ENCODE data around the gene SPG11. TPM values are rescaled to one million over a fixed set of nuclear protein-coding genes. Genes with fewer than 3 reads are reported as not detected.
A peak's percentile ranks its signal among the peaks of the same experiment; 100 is the strongest.
"Not testable (repeated sequence)": the region's sequence is repeated elsewhere in the genome, so short reads cannot be mapped to it uniquely, and the experiment has no call there.

Gene SPG11
- total and polyA plus RNA-seq, 8 donors, result 12.1 to 240 (median 104) TPM

GRCh38 chr15:44694416-44694815 is 31.0 kb upstream of the SPG11 start:
- H3K27ac ChIP-seq, result no peak overlapping the region
- H3K27me3 ChIP-seq, result no peaks in the 10 kb centered on the region
- TF ChIP-seq CTCF (IDR thresholded peaks at IDR 0.05) (no peak), EP300 (IDR thresholded peaks at IDR 0.05) (no peak), POLR2A (IDR thresholded peaks at IDR 0.05) (no peak), POLR2AphosphoS5 (IDR thresholded peaks at IDR 0.05) (no peak)
- peaks cover 0 to 3% (median 0%) of the 10 kb centered on the region in 4 donors for H3K9me3 ChIP-seq
- H3K4me3 ChIP-seq, result no peak overlapping the region
- 75 to 89% (median 79%) methylated on average over 4 of the region's 4 CpGs for WGBS, 5 donors
- H3K4me1 ChIP-seq, result no peaks in the 10 kb centered on the region
- no peak for DNase-seq
- intact Hi-C loops (cut with DNase I; ENCODE audit: low total_unique reads), result no loop called here
- H3K36me3 ChIP-seq, result no peaks in the 10 kb centered on the region

GRCh38 chr15:44692659-44693058 is 29.2 kb upstream of the SPG11 start:
- intact Hi-C loops (cut with DNase I; ENCODE audit: low total_unique reads), result no loop called here
- 88 to 91% (median 89%) methylated on average over 1 of the region's 1 CpG for WGBS, 5 donors

GRCh38 chr15:44690245-44690644 is 26.8 kb upstream of the SPG11 start:
- H3K27ac ChIP-seq; H3K36me3 ChIP-seq; H3K27me3 ChIP-seq; H3K4me3 ChIP-seq; H3K9me3 ChIP-seq; intact Hi-C loops (cut with DNase I; ENCODE audit: low total_unique reads); DNase-seq; H3K4me1 ChIP-seq: not testable (repeated sequence)
- 52 to 67% (median 57%) methylated on average over 1 of the region's 1 CpG for WGBS, 5 donors

More at GRCh38 chr15:44692659-44693058, 29.2 kb upstream of the SPG11 start:
- Histone ChIP-seq H3K9me3 (peaks cover 0 to 3% (median 0%) of the 10 kb centered on the region in 4 donors), H3K36me3 (no peaks in the 10 kb centered on the region), H3K4me1 (no peaks in the 10 kb centered on the region), H3K27ac (no peak overlapping the region), H3K27me3 (no peaks in the 10 kb centered on the region), H3K4me3 (no peak overlapping the region)
- no peak for DNase-seq
- no peak for TF ChIP-seq POLR2AphosphoS5 (IDR thresholded peaks at IDR 0.05)
- TF ChIP-seq CTCF (IDR thresholded peaks at IDR 0.05), result no peak
- no peak for TF ChIP-seq EP300 (IDR thresholded peaks at IDR 0.05)
- TF ChIP-seq POLR2A (IDR thresholded peaks at IDR 0.05), result no peak

- H3K36me3 ChIP-seq; H3K4me1 ChIP-seq; intact Hi-C loops (cut with DNase I; ENCODE audit: low total_unique reads); H3K9me3 ChIP-seq; H3K27ac ChIP-seq; H3K27me3 ChIP-seq; DNase-seq; H3K4me3 ChIP-seq: not testable (repeated sequence)
- 68 to 88% (median 82%) methylated on average over 2 of the region's 2 CpGs for WGBS, 5 donors
These were observed 25.9 kb upstream of the SPG11 start for GRCh38 chr15:44689318-44689717.

GRCh38 chr15:44682809-44683682 is 19.6 kb upstream of the SPG11 start:
- H3K4me3 ChIP-seq; H3K9me3 ChIP-seq; H3K27me3 ChIP-seq; H3K36me3 ChIP-seq; intact Hi-C loops (cut with DNase I; ENCODE audit: low total_unique reads): not testable (repeated sequence)
- TF ChIP-seq POLR2AphosphoS5 (IDR thresholded peaks at IDR 0.05), result peak in 1 of 3 donors; percentile 69
- peak; percentile 91 to 93 for DNase-seq
- peak overlapping the region; percentile 43 to 80 (median 67) for H3K27ac ChIP-seq
- peaks cover 13 to 16% (median 14%) of the 10 kb centered on the region in 4 donors for H3K4me1 ChIP-seq
- WGBS, 5 donors, result 20 to 33% (median 27%) methylated on average over 7 to 8 of the region's 8 CpGs

GRCh38 chr15:44682211-44682610 is 18.7 kb upstream of the SPG11 start:
- H3K27me3 ChIP-seq, result no peaks in the 10 kb centered on the region
- no peak overlapping the region for H3K4me3 ChIP-seq
- intact Hi-C loops (cut with DNase I; ENCODE audit: low total_unique reads), result no loop called here
- no peaks in the 10 kb centered on the region for H3K36me3 ChIP-seq
- TF ChIP-seq POLR2A (IDR thresholded peaks at IDR 0.05) (no peak), CTCF (IDR thresholded peaks at IDR 0.05) (no peak), POLR2AphosphoS5 (IDR thresholded peaks at IDR 0.05) (no peak), EP300 (IDR thresholded peaks at IDR 0.05) (no peak)
- peak overlapping the region in 2 of 5 donors; percentile 64 to 67 for H3K27ac ChIP-seq
- DNase-seq, result no peak
- peaks cover 13 to 16% (median 14%) of the 10 kb centered on the region in 4 donors for H3K4me1 ChIP-seq
- no peaks in the 10 kb centered on the region for H3K9me3 ChIP-seq
- 77 to 95% (median 87%) methylated on average over 2 of the region's 2 CpGs for WGBS, 5 donors
